Spleen (tissue), 11 donors: ENCODE data around the gene FOXE3. TPM values are rescaled to one million over a fixed set of nuclear protein-coding genes. Genes with fewer than 3 reads are reported as not detected.

Experiments used
- DNase-seq: peaks from one replicate; pipeline ENCODE4 v3.0.0-alpha.2; 2020
- H3K27ac ChIP-seq, 8 donors: fragments of 200-600 bp; sonication (generic) in 7 of 8; 1 replicate in 4 of 8; 2 replicates in 4 of 8; pipeline versions ENCODE4 v1.5.0 to v1.8.0; 2016 to 2021; ENCODE audit warnings: inconsistent platforms in 4 of 8, mild to moderate bottlenecking in 4 of 8, moderate library complexity in 1 of 8
- H3K27me3 ChIP-seq, 7 donors: fragments of 200-600 bp; sonication (generic) in 6 of 7; replicated peaks in 1 of 7; 1 replicate in 4 of 7; 2 replicates in 3 of 7; pipeline versions ENCODE4 v1.5.0 to v1.8.0; 2016 to 2021; ENCODE audit warnings: inconsistent platforms in 3 of 7, mild to moderate bottlenecking in 1 of 7
- H3K36me3 ChIP-seq, 6 donors: fragments of 200-600 bp; sonication (generic) in 5 of 6; 1 replicate in 4 of 6; 2 replicates in 2 of 6; pipeline versions ENCODE4 v1.5.0 to v1.8.0; 2016 to 2021; ENCODE audit warnings: inconsistent platforms in 2 of 6
- H3K4me1 ChIP-seq, 6 donors: fragments of 200-600 bp; sonication (generic) in 5 of 6; 1 replicate in 3 of 6; 2 replicates in 3 of 6; pipeline versions ENCODE4 v1.5.0 to v1.8.0; 2016 to 2021; ENCODE audit warnings: inconsistent platforms in 3 of 6
- H3K4me3 ChIP-seq, 8 donors: fragments of 200-600 bp; sonication (generic) in 7 of 8; 1 replicate in 4 of 8; 2 replicates in 4 of 8; pipeline versions ENCODE4 v1.5.0 to v1.8.0; 2016 to 2021; ENCODE audit warnings: inconsistent platforms in 4 of 8, mild to moderate bottlenecking in 4 of 8, moderate library complexity in 2 of 8
- H3K9me3 ChIP-seq, 8 donors: fragments of 200-600 bp; sonication (generic) in 7 of 8; 1 replicate in 4 of 8; 2 replicates in 4 of 8; pipeline versions ENCODE4 v1.5.0 to v1.8.0; 2016 to 2021; ENCODE audit warnings: inconsistent platforms in 4 of 8
- POLR2A ChIP-seq, 3 donors: fragments of 450-650 bp; IDR thresholded peaks; one replicate each; pipeline ENCODE4 v1.5.1; 2017; ENCODE audit warnings: antibody characterized with exemption in 3 of 3, mild to moderate bottlenecking in 1 of 3
- POLR2AphosphoS5 ChIP-seq, 3 donors: sonication (generic); formaldehyde crosslinking; IDR thresholded peaks; one replicate each; pipeline ENCODE4 v1.5.1; 2017; ENCODE audit warnings: antibody characterized with exemption in 3 of 3
- WGBS, 5 donors: extraction: QIAGEN DNeasy Blood & Tissue Kit in 3 of 5; methylation state at CpG; one replicate each; pipeline versions ENCODE4 v1.1.5 to v1.1.7; 2013 to 2018; 5-methylcytosine and 5-hydroxymethylcytosine counted together
- intact Hi-C: fragments of 100-400 bp; cut with DNase I; formaldehyde crosslinking; loops from one replicate; pipeline ENCODE4 v1.15.0; 2023; ENCODE audit warnings: low total_unique reads
- polyA plus RNA-seq, 3 donors: library from polyadenylated mRNA; stranded (reverse); fragments of 200-250 nt; gene quantifications; one replicate each; pipeline ENCODE4 v1.2.1, GENCODE V29; 2013
- total RNA-seq, 7 donors: library from RNA; depleted of rRNA in 3 of 7; stranded (reverse); fragments of >200 nt in 3 of 7; fragmentation: NEBNext Ultra II Directional in 4 of 7; extraction: Animal tissue kit (Norgen Biotek cat#: 25700) in 4 of 7; gene quantifications; one replicate each; pipeline versions ENCODE4 v1.1.0 to v1.2.1, GENCODE V29; 2016 to 2021
- TF ChIP-seq, protein P1 (sequence below), 11 experiments: fragments of 200-600 bp in 7 of 11; fragments of 450-650 bp in 4 of 11; sonication (generic) in 4 of 11; IDR thresholded peaks in 8 of 11; conservative IDR thresholded peaks in 3 of 11; 1 replicate in 7 of 11; 2 replicates in 4 of 11; pipeline versions ENCODE4 v1.4.0 to v1.8.0; 2016 to 2021; ENCODE audit warnings: antibody characterized with exemption in 11 of 11, inconsistent platforms in 4 of 11, mild to moderate bottlenecking in 1 of 11
- donor health status: healthy with polysubstance abuse.
- donor health status: DM: no; HTN: no; CAD: no; lungs with moderate emphysema.
- donor health status: DM: no; HTN: no; CAD: no.
- donor health status: Bipolar disorder and iron deficiency.
- donor health status: healthy.
- donor health status: DM: no; HTN: no; CAD: no.
- donor health status: DM: yes; HTN: yes; CAD: no.

FOXE3 gene
- total and polyA plus RNA-seq, 10 donors, result not detected

DNA sequence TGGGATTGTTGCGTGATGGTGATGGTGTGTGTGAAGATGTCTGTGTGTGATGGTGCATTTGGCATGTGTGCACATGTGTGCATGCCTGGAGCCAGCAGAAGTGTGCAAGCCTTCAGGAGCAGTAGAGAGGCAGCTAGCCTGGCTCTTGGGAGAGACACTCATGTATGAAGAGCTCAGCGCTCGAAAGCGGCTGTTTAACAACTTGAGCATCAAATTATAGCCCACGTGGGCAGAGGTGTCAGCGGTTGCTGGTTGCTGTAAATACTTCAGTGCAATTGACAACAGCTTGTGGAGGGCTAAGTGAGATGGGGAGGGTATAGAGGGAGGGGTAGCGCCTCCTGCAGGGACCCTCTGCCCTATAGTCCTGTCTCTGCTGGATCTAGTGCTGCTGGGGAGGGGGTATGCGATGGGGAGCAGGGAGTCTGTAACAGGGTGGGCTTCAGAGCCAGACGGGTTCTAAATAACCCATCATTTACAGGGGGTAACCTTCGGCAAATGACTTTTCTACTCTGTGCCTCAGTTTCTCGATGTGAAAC lies 43.2 kb downstream of the FOXE3 start:
- Histone ChIP-seq H3K27ac (no peak overlapping the region), H3K4me3 (no peak overlapping the region), H3K27me3 (peaks cover 0 to 93% (median 24%) of the 10 kb centered on the region in 7 donors), H3K4me1 (no peaks in the 10 kb centered on the region), H3K36me3 (no peaks in the 10 kb centered on the region), H3K9me3 (no peaks in the 10 kb centered on the region)
- TF ChIP-seq, protein P1, sequence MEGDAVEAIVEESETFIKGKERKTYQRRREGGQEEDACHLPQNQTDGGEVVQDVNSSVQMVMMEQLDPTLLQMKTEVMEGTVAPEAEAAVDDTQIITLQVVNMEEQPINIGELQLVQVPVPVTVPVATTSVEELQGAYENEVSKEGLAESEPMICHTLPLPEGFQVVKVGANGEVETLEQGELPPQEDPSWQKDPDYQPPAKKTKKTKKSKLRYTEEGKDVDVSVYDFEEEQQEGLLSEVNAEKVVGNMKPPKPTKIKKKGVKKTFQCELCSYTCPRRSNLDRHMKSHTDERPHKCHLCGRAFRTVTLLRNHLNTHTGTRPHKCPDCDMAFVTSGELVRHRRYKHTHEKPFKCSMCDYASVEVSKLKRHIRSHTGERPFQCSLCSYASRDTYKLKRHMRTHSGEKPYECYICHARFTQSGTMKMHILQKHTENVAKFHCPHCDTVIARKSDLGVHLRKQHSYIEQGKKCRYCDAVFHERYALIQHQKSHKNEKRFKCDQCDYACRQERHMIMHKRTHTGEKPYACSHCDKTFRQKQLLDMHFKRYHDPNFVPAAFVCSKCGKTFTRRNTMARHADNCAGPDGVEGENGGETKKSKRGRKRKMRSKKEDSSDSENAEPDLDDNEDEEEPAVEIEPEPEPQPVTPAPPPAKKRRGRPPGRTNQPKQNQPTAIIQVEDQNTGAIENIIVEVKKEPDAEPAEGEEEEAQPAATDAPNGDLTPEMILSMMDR (IDR thresholded peaks at IDR 0.05 in 8 of 11, conservative IDR thresholded peaks at IDR 0.05 in 3 of 11), result no peak
- TF ChIP-seq POLR2AphosphoS5 (IDR thresholded peaks at IDR 0.05), result no peak
- no peak for TF ChIP-seq POLR2A (IDR thresholded peaks at IDR 0.05)
- intact Hi-C loops, result no loop called here
- DNase-seq, result no peak
- WGBS, 5 donors, result 19 to 29% (median 25%) methylated on average over 11 of the region's 11 CpGs

DNA sequence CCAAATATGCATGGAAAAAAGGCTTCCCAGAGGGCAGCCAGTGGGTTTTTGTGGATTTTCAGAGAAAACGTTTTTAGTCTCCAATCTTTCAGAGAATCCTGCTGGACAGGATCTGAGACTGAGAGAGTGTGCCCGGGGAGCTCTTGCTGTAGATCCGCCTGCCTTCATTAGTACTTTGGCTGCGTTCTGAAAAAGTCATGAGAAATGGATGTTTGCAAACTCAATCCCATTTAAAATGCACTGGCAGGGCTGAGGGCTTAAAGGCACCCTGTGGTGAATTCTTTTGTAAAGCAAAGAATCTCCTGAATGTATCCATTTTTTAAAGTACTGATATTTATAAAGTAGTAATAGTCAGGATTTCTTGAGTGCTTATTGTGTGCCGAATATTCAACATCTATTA lies 44.0 kb downstream of the FOXE3 start:
- H3K27ac ChIP-seq, result no peak overlapping the region

DNA sequence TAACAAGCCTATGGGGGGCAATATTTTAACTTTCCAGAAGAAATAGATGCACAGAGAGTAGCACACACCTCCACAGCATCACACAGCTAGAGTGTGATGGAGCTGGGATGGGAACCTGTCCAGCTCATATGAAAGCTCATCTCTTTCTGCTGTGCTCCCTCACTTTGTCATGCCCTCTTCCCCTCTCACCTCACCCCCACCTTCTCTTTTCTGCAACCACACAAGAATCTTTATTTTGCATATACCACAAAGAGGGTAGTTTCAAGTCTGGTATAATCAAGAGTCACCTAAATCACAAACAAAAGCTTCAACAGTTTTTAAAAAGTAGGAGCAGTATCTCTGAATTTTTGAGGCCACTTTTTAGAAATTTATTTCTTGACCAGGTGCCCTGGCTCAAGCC lies 44.4 kb downstream of the FOXE3 start:
- H3K4me1 ChIP-seq, result no peaks in the 10 kb centered on the region
- H3K9me3 ChIP-seq, result no peaks in the 10 kb centered on the region
- DNase-seq, result no peak
- no peak overlapping the region for H3K4me3 ChIP-seq
- TF ChIP-seq POLR2A (IDR thresholded peaks at IDR 0.05) (no peak), POLR2AphosphoS5 (IDR thresholded peaks at IDR 0.05) (no peak)
- TF ChIP-seq, protein P1 (IDR thresholded peaks at IDR 0.05 in 8 of 11, conservative IDR thresholded peaks at IDR 0.05 in 3 of 11), result no peak
- H3K27me3 ChIP-seq, result peaks cover 0 to 85% (median 24%) of the 10 kb centered on the region in 7 donors
- intact Hi-C loops, result no loop called here
- no peak overlapping the region for H3K27ac ChIP-seq
- H3K36me3 ChIP-seq, result no peaks in the 10 kb centered on the region

More for the DNA sequence above, 44.0 kb downstream of the FOXE3 start:
- no peaks in the 10 kb centered on the region for H3K9me3 ChIP-seq
- no peaks in the 10 kb centered on the region for H3K36me3 ChIP-seq
- H3K27me3 ChIP-seq, result peaks cover 0 to 89% (median 24%) of the 10 kb centered on the region in 7 donors
- H3K4me3 ChIP-seq, result no peak overlapping the region
- intact Hi-C loops, result no loop called here
- no peak for DNase-seq
- H3K4me1 ChIP-seq, result no peaks in the 10 kb centered on the region
- WGBS, 5 donors, result 15 to 24% (median 16%) methylated on average over 5 of the region's 5 CpGs
- TF ChIP-seq POLR2AphosphoS5 (IDR thresholded peaks at IDR 0.05) (no peak), POLR2A (IDR thresholded peaks at IDR 0.05) (no peak)
- TF ChIP-seq, protein P1 (IDR thresholded peaks at IDR 0.05 in 8 of 11, conservative IDR thresholded peaks at IDR 0.05 in 3 of 11), result no peak

DNA sequence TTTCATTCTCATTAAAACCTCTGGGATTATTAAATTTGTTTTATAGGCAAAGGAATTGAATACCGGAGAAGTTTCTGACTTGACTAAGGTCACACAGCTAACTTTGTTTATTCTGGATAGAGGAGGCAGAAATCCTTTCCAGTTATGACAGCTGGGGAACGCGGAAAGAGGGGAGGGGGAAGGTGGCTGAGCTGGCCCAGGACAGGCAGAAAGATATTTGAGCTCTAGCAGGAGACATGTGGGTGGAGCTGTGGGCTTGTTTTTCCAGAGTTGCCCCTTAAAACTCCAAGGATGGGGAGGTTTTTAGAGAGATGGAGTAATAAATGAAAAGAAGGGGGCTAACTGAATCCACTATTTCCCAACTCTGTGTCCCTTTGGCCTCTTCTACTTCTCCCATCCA lies 49.5 kb downstream of the FOXE3 start:
- WGBS, 5 donors, result 70 to 84% (median 80%) methylated on average over 3 of the region's 3 CpGs

More for the DNA sequence above, 49.5 kb downstream of the FOXE3 start:
- no peaks in the 10 kb centered on the region for H3K9me3 ChIP-seq
- H3K27me3 ChIP-seq, result peaks cover 0 to 90% (median 11%) of the 10 kb centered on the region in 7 donors
- no peak for DNase-seq
- H3K27ac ChIP-seq, result no peak overlapping the region
- intact Hi-C loops, result no loop called here
- H3K36me3 ChIP-seq, result no peaks in the 10 kb centered on the region
- H3K4me3 ChIP-seq, result no peak overlapping the region
- H3K4me1 ChIP-seq, result no peaks in the 10 kb centered on the region
- TF ChIP-seq POLR2AphosphoS5 (IDR thresholded peaks at IDR 0.05) (no peak), POLR2A (IDR thresholded peaks at IDR 0.05) (no peak)
- TF ChIP-seq, protein P1 (IDR thresholded peaks at IDR 0.05 in 8 of 11, conservative IDR thresholded peaks at IDR 0.05 in 3 of 11), result no peak

Other genes with a start within 250 kb of the FOXE3 start
- 10 to 100 TPM in 1 of 7 donors, 1 to 10 TPM in 5, under 1 TPM in 1; 0.76 to 11.0 (median 4.0) TPM for gene PDZK1IP1, start 226.2 kb upstream of the FOXE3 start, total RNA-seq
- gene PDZK1IP1, start 226.2 kb upstream of the FOXE3 start, polyA plus RNA-seq, result 1 to 10 TPM in 1 of 3 donors, under 1 TPM in 2; 0.22 to 8.3 (median 0.41) TPM
- gene TAL1, start 184.1 kb upstream of the FOXE3 start, total RNA-seq, result 10 to 100 TPM; 12.9 to 24.5 (median 16.0) TPM
- gene TAL1, start 184.1 kb upstream of the FOXE3 start, polyA plus RNA-seq, result 10 to 100 TPM in 1 of 3 donors, 1 to 10 TPM in 2; 2.9 to 12.1 (median 4.4) TPM
- gene STIL, start 102.1 kb upstream of the FOXE3 start, total RNA-seq, result 1 to 10 TPM; 2.0 to 8.1 (median 3.9) TPM
- gene STIL, start 102.1 kb upstream of the FOXE3 start, polyA plus RNA-seq, result 1 to 10 TPM in 2 of 3 donors, under 1 TPM in 1; 0.54 to 1.2 (median 1.1) TPM
- gene CMPK1, start 82.5 kb upstream of the FOXE3 start, total RNA-seq, result 100 to 1,000 TPM in 1 of 7 donors, 10 to 100 TPM in 6; 75.7 to 101 (median 95.2) TPM
- gene CMPK1, start 82.5 kb upstream of the FOXE3 start, polyA plus RNA-seq, result 10 to 100 TPM; 69.8 to 81.1 (median 73.4) TPM
- gene FOXD2, start 21.8 kb downstream of the FOXE3 start, total RNA-seq, result 1 to 10 TPM in 3 of 7 donors, under 1 TPM in 4; 0.37 to 1.7 (median 0.92) TPM
- under 1 TPM; 0.09 to 0.26 (median 0.09) TPM for gene FOXD2, start 21.8 kb downstream of the FOXE3 start, polyA plus RNA-seq